ENCODE measurements around the gene MTARC2. TPM values are rescaled to one million over a fixed set of nuclear protein-coding genes. Genes with fewer than 3 reads are reported as not detected.

MTARC2 gene
- total and polyA plus RNA-seq, 2 donors: 18.2 to 31.0 TPM

GRCh38 chr1:220786337-220787068, 38.4 kb downstream of the MTARC2 start, which contains the start of gene MTARC1:
Gene MTARC1, plus strand, starts transcription at chr1:220786913. Its CDS starts 32 bp downstream, at chr1:220786945.
- Histone ChIP-seq H3K4me1 (ENCODE audit: insufficient read depth) (no peaks in the 10 kb centered on the region), H3K4me3 (ENCODE audit: low read depth, low read length) (peak within 1 kb of the TSS; percentile 56), H3K36me3 (ENCODE audit: insufficient read depth) (no peaks in the 10 kb centered on the region), H3K27ac (ENCODE audit: low read depth) (peak within 1 kb of the TSS; percentile 51)
- DNase-seq (ENCODE audit: extremely low spot score): no peak
- WGBS: 2% methylated on average over 56 of the region's 56 CpGs

DNA sequence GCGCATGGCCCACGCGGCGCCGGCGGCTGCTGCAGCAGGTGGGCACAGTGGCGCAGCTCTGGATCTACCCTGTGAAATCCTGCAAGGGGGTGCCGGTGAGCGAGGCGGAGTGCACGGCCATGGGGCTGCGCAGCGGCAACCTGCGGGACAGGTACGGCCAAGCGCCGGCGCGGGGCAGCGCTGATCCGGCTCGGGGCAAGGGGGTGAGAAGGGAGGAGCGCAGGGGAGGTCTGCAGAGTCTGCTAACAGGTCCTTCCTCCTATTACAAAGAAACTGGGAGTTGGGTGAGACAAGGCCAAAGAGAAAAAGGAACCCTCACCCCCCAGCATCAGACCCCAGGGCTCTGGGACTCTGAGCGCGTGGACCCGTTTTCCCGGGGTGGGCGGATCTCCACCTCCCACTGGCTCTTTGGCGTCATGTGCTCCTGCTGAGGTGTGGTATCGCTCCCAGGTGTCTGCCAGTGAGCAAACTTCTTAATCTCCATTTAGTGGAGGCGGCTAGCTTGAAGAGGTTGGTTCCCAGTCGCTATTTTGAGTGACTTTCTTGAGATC, 39.0 kb downstream of the MTARC2 start:
- peak overlapping the region; percentile 56 for H3K4me3 ChIP-seq (ENCODE audit: low read depth, low read length)
- DNase-seq (ENCODE audit: extremely low spot score): no peak
- H3K27ac ChIP-seq (ENCODE audit: low read depth): peak overlapping the region; percentile 51
- peaks cover 2% of the 10 kb centered on the region for H3K4me1 ChIP-seq (ENCODE audit: insufficient read depth)
- 8% methylated on average over 32 of the region's 32 CpGs for WGBS
- H3K36me3 ChIP-seq (ENCODE audit: insufficient read depth): no peaks in the 10 kb centered on the region

GRCh38 chr1:220788900-220789299, 40.8 kb downstream of the MTARC2 start:
- 80% methylated on average over 7 of the region's 7 CpGs for WGBS
- Histone ChIP-seq H3K4me3 (ENCODE audit: low read depth, low read length) (no peak overlapping the region), H3K27ac (ENCODE audit: low read depth) (no peak overlapping the region), H3K36me3 (ENCODE audit: insufficient read depth) (no peaks in the 10 kb centered on the region), H3K4me1 (ENCODE audit: insufficient read depth) (peaks cover 2% of the 10 kb centered on the region)
- DNase-seq (ENCODE audit: extremely low spot score): no peak

GRCh38 chr1:220789532-220790147, 41.5 kb downstream of the MTARC2 start:
- no peak overlapping the region for H3K27ac ChIP-seq (ENCODE audit: low read depth)
- H3K4me3 ChIP-seq (ENCODE audit: low read depth, low read length): no peak overlapping the region
- peaks cover 2% of the 10 kb centered on the region for H3K4me1 ChIP-seq (ENCODE audit: insufficient read depth)
- 77% methylated on average over 2 of the region's 2 CpGs for WGBS
- no peak for DNase-seq (ENCODE audit: extremely low spot score)
- H3K36me3 ChIP-seq (ENCODE audit: insufficient read depth): no peaks in the 10 kb centered on the region

DNA sequence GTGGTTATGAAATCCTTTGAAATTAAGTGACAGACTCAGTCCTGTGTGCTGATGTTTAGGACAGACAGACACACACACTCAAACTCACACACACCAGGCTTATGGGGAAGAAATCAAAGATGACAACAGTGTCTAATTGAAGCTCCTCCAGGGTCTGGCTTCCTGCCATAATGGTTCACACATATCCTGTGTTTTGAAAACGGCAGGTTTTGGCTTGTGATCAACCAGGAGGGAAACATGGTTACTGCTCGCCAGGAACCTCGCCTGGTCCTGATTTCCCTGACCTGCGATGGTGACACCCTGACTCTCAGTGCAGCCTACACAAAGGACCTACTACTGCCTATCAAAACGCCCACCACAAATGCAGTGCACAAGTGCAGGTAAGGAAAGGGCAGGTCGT, 43.2 kb downstream of the MTARC2 start:
- H3K4me3 ChIP-seq (ENCODE audit: low read depth, low read length): no peak overlapping the region

DNA sequence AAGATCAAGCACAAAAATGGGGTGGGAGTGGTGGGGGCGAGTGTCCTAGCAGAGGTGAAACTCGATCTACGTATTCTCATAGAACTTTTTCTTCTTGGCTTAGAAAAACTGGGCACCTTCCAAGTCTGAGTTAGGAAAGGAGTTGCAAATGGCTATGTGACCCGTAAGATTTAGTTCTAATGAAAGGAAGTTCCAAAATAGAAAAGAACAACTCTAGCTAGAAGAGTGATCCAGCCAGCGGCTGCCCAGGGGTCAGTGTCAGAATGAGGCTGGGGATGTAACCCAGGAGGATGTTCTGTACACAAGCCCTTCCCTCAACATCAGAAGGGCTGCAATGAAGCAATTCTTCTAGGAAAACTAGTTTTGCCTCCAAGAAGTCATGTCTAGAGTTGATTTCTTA, 43.8 kb downstream of the MTARC2 start:
- 43% methylated on average over 5 of the region's 5 CpGs for WGBS
- Histone ChIP-seq H3K27ac (ENCODE audit: low read depth) (no peak overlapping the region), H3K4me1 (ENCODE audit: insufficient read depth) (peaks cover 2% of the 10 kb centered on the region), H3K4me3 (ENCODE audit: low read depth, low read length) (no peak overlapping the region), H3K36me3 (ENCODE audit: insufficient read depth) (no peaks in the 10 kb centered on the region)
- DNase-seq (ENCODE audit: extremely low spot score): no peak

More for the DNA sequence above, 43.2 kb downstream of the MTARC2 start:
- 69% methylated on average over 6 of the region's 6 CpGs for WGBS
- H3K4me1 ChIP-seq (ENCODE audit: insufficient read depth): peaks cover 2% of the 10 kb centered on the region
- no peak overlapping the region for H3K27ac ChIP-seq (ENCODE audit: low read depth)
- no peak for DNase-seq (ENCODE audit: extremely low spot score)
- no peaks in the 10 kb centered on the region for H3K36me3 ChIP-seq (ENCODE audit: insufficient read depth)

GRCh38 chr1:220796530-220796929, 48.4 kb downstream of the MTARC2 start:
- peaks cover 2% of the 10 kb centered on the region for H3K4me1 ChIP-seq (ENCODE audit: insufficient read depth)
- no peak overlapping the region for H3K27ac ChIP-seq (ENCODE audit: low read depth)
- H3K36me3 ChIP-seq (ENCODE audit: insufficient read depth): no peaks in the 10 kb centered on the region
- 92% methylated on average over 10 of the region's 10 CpGs for WGBS
- H3K4me3 ChIP-seq (ENCODE audit: low read depth, low read length): no peak overlapping the region
- DNase-seq (ENCODE audit: extremely low spot score): no peak

GRCh38 chr1:220797044-220797443, 48.9 kb downstream of the MTARC2 start:
- Histone ChIP-seq H3K4me1 (ENCODE audit: insufficient read depth) (peaks cover under 1% of the 10 kb centered on the region), H3K4me3 (ENCODE audit: low read depth, low read length) (no peak overlapping the region), H3K36me3 (ENCODE audit: insufficient read depth) (no peaks in the 10 kb centered on the region), H3K27ac (ENCODE audit: low read depth) (no peak overlapping the region)
- DNase-seq (ENCODE audit: extremely low spot score): no peak

DNA sequence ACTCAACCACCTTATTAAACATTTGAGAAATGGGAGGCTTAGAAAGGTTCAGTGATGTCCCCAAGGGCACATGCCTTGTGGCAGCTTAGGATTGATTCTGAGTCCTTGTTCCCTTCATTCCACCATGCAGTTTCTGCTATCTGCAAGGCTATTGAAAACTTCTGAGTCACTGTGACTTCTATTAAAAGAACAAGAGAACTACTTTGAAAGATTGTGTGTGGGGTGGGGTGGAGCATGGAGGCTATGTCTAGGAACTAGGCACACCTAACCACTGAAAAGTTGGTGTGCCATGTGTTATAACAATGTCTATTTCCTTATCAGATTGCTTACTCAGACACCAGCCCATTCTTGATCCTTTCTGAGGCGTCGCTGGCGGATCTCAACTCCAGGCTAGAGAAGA, 49.4 kb downstream of the MTARC2 start:
- DNase-seq (ENCODE audit: extremely low spot score): no peak
- H3K27ac ChIP-seq (ENCODE audit: low read depth): no peak overlapping the region
- H3K36me3 ChIP-seq (ENCODE audit: insufficient read depth): no peaks in the 10 kb centered on the region
- H3K4me3 ChIP-seq (ENCODE audit: low read depth, low read length): no peak overlapping the region
- 78% methylated on average over 3 of the region's 3 CpGs for WGBS
- no peaks in the 10 kb centered on the region for H3K4me1 ChIP-seq (ENCODE audit: insufficient read depth)

DNA sequence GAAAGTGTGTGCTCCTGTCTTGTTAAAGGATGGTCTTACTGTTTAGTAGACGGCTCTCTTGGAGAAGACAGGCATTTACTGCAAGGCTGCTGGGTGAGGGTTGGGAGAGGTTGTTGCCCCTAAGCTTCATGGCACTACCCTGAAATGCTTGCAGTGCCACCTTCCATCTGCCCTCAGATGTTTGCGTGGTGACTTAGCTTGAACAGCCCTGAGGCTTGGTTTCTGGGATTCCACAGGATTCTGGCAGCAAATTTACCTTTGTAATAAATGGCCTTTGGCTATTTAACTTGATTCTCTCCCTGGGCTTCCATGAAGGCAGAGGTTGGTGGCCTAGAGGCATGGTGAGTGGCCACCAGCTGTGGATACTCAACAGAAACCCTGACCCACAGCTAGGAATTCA, 50.2 kb downstream of the MTARC2 start:
- H3K27ac ChIP-seq (ENCODE audit: low read depth): no peak overlapping the region
- WGBS: 99% methylated on average over 2 of the region's 2 CpGs
- no peaks in the 10 kb centered on the region for H3K4me1 ChIP-seq (ENCODE audit: insufficient read depth)
- no peak for DNase-seq (ENCODE audit: extremely low spot score)
- no peak overlapping the region for H3K4me3 ChIP-seq (ENCODE audit: low read depth, low read length)
- no peaks in the 10 kb centered on the region for H3K36me3 ChIP-seq (ENCODE audit: insufficient read depth)

DNA sequence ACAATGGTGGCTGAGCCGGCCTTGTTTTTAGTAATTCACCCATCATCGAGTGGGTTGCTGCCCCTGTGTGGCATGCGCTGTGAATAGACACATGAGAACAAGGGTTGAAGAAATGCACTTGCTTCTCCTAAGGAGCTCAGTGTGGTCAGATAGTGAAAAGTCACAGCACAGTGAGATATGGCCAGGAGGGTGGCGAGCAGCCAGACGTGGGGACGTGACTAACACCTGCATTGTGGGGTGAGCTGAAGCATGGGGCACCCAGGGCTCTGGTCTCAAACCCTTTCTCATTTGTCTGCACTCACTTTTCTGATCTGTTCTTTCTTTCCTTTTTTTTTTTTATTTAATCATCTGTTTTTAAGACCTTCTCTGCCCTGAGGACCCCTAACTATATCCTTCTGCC, 52.1 kb downstream of the MTARC2 start:
- H3K4me3 ChIP-seq (ENCODE audit: low read depth, low read length): no peak overlapping the region
- no peak overlapping the region for H3K27ac ChIP-seq (ENCODE audit: low read depth)
- H3K4me1 ChIP-seq (ENCODE audit: insufficient read depth): no peaks in the 10 kb centered on the region
- WGBS: 88% methylated on average over 6 of the region's 6 CpGs
- no peaks in the 10 kb centered on the region for H3K36me3 ChIP-seq (ENCODE audit: insufficient read depth)
- DNase-seq (ENCODE audit: extremely low spot score): no peak

- H3K27ac ChIP-seq (ENCODE audit: low read depth): no peak overlapping the region
- 53% methylated on average over 10 of the region's 10 CpGs for WGBS
- no peak overlapping the region for H3K4me3 ChIP-seq (ENCODE audit: low read depth, low read length)
- no peaks in the 10 kb centered on the region for H3K36me3 ChIP-seq (ENCODE audit: insufficient read depth)
- no peak for DNase-seq (ENCODE audit: extremely low spot score)
- no peaks in the 10 kb centered on the region for H3K4me1 ChIP-seq (ENCODE audit: insufficient read depth)
Observed at GRCh38 chr1:220803401-220804201, 55.5 kb downstream of the MTARC2 start.

DNA sequence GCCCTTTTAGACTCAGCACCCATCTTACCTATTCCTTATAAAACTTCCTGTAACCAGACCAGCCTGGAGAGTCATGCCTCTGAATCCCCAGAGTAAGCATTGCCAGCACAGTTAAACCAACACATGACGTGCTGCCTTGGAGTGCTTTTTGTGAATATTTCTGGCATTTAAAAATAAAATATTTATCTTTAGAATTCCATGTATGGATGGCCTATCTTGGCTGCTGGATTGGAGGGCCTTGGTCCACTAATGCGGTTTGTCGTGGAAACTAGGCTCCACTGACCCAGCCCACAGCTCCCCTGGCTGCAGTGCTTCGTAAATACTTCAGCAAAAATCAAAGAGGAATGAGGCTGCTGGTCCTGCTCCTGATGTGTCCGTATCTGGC, 56.1 kb downstream of the MTARC2 start:
- Histone ChIP-seq H3K36me3 (ENCODE audit: insufficient read depth) (no peaks in the 10 kb centered on the region), H3K4me1 (ENCODE audit: insufficient read depth) (no peaks in the 10 kb centered on the region), H3K4me3 (ENCODE audit: low read depth, low read length) (no peak overlapping the region), H3K27ac (ENCODE audit: low read depth) (no peak overlapping the region)
- no peak for DNase-seq (ENCODE audit: extremely low spot score)
- 29% methylated on average over 5 of the region's 5 CpGs for WGBS

All from urinary bladder (tissue), 4 donors.